ENCODE results near the gene ACSL3.

ACSL3 gene

DNA sequence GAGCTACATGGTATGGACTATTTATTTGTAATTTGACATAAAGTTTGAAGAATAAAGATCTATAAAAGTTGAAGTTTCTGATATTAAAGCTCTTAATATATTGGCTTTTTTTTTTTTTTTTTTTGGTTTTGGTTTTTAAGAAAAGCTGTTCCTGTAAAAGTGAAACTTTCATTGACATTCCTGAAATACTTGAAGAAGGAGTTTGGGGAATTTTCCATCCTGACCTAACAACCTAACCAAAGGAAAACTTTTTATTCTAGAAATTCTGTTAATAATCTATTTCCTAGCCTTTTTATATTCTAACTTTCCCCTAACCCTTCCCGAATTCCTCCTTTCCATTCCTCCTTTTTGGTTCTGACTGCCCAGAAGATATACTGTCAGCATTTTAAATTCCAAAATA is 83.7 kb downstream of the ACSL3 start:
- no peak for DNase-seq

- DNase-seq = no peak
These were observed 84.3 kb downstream of the ACSL3 start for GRCh38 chr2:222944971-222945740.

DNA sequence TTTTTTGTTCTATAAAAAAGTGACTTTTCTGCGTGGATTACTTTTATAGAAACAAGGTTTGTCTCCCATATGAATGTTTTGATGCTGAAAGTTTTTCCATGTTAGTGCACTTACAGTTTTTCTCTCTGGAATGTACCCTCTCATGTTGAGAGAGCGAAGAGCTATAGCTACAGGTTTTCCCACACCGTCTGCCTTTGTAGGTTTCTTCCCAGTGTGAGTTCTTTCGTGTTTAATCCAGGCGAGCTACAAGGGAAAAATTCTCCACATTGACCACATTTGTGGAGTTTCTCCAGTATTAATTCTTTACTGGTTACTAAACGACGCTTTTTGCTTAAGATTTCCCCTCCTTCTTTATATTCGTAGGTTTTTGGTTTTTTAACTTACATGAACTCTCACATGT is 85.1 kb downstream of the ACSL3 start:
- no peak for DNase-seq

DNA sequence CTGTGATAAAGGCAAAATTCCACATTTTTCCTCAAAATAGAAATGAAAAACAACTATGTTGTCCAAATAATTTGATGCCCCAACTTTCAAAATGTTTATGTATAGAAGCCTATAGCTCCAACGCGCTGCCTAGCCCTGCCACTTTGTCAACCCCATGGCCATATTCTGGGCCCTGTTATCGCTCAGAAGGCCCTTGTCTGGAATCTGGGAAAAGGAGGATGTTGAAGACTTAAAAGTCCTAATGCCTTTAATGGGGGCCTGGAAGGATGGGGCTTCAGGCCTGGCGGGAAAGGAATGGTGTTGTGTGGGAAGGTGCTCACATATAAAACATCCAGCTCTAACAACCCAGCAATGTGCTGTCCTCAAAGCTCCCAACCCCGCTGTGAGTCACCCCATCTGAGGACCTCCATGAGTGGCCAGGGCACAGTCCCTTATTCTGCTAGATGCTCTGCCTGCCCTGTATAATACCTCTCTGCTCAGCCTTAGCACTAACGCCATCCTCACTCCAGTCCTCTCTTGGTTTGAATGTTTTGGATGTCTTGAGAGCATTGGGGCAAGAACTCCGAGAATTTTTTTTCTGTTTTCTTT is 86.0 kb downstream of the ACSL3 start:
- no peak for DNase-seq

GRCh38 chr2:222949073-222949472 is 88.2 kb downstream of the ACSL3 start:
- DNase-seq = no peak

DNA sequence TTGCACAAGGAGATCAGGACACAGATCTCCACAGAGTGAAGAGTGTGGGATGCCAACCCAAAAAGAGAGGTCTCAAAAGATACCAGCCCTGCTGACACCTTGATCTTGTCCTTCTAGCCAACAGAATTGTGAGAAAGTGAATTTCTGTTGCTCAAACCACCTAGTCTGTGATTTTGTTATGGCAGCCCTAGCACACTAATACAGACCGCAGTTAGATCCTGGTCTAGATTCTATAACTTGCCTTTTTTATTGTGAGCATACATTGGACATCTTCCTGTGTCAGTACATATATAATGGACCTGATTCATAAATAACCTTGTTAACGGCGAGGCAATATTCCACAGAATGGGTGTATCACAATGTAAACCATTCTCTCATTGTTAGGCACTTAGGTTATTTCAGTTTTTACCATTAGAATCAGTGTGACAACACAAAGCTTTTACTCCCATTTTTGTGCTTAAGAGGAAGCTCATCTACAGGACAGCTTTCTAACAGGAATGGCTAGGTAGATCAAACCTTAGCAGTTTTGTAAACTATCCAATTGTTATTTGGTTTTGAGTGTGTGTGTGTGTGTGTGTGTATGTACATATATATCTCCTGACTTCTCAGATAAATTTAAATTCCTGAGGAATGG is 89.0 kb downstream of the ACSL3 start:
- DNase-seq = no peak

DNA sequence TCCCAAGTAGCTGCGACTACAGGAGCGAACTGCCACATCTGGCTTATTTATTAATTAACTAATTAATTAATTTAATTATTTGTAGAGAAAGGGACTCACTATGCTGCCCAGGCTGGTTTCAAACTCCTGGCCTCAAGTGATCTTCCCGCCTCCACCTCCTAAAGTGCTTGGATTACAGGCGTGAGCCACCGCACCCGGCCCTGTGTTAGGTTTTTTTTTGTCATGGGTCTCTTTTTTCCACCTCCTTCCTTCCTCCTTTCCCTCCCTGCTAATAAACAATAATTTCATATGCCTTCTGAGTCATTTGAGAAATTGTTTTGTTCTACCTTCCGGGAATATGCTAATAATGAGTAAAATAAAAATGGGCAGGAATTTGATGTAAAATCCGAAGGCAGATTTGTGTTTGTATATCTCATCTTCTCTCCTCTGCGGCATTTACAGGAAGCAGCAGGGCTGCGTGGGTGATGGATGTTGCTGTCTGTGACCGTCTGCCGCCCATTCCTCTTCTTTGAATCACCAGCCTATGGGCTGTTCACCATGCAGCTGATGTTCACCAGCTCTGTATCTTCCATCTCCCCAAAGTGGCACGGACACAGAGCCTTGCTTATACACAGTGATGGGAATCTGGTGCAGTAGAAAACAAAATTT is 89.9 kb downstream of the ACSL3 start:
- DNase-seq = peak; percentile 49 to 85

DNA sequence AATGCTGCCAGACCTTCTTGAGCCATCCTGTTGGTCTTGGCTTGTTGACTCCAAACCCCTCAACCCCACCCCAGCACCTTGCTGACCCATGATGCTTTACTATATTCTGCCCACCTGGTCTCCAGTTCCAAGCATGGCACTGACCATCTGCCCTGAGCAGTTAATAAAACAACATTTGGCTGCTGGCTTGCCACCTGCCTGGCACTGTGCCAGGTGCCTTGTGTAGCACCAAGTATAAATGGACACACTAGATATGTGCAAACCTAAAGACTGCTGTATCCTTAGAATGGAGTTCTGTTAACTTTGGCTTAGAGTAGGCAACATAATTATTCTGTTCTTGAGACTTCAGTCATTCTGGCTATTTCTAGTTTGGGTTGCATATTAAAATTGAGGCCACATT is 91.4 kb downstream of the ACSL3 start:
- no peak for DNase-seq

- DNase-seq = peak; percentile 63 to 65
These were observed 94.2 kb downstream of the ACSL3 start for GRCh38 chr2:222955008-222955407.

- DNase-seq = no peak
These were observed 98.5 kb downstream of the ACSL3 start for GRCh38 chr2:222959358-222959757.

DNA sequence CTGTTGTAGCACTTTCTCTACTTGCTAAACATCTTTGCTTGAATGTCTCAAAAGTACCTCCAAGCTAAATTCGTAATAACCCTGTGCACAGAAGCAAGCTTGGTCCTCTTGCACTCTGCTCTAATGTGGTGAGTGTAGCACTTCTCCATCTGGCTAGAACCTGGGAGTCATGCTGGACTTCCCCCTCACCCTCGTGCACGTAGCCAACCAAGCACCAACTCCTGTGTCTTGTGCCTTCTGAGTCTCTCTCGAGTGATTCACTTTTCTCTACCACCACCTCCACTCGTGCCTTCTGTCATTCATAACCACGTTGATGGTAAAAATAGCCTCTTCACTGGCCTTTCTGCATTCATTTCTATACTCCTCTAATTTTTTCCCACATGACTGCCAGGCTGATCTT is 99.3 kb downstream of the ACSL3 start:
- peak; percentile 71 to 93 for DNase-seq

DNA sequence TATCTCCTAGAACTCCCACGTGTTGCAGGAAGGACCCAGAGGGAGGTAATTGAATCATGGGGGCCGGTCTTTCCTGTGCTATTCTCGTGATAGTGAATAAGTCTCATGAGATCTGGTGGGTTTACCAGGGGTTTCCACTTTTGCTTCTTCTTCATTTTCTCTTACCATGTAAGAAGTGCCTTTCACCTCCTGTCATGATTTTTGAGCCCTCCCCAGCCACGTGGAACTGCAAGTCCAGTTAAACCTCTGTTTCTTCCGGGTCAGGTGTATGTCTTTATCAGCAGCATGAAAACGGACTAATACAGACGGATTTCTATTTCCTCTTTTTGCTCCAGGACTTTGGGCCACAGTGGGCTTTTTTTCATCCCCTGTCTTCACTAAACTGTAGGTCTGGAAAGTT is 102.8 kb downstream of the ACSL3 start:
- DNase-seq = peak in 1 of 2 donors; percentile 58

DNA sequence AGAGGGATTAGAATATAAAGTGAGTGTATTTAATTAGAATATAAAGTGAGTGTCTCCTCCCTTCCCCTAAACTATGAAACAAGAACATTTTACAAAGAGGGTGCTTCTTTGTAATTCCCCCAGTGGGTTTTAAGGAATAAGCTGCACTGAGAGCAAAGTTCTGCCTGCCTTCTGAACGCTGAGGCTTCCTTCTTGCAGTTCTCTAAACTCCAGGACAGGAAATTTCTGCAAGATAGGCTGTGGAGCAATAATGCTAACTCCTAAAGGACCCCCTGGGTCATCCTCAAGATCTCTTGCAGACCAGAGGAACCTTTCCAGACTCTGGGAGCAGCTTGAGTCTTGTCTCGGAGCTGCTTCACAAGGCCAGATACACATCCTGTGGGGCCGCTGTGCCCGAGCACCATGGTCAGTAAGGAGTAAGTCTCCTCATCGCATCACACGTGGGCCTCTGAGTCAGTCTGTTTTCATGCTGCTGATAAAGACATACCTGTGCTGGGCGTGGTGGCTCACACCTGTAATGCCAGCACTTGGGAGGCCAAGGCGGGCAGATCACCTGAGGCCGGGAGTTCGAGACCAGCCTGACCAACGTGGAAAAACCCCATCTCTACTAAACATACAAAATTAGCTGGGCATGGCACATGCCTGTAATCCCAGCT is 103.7 kb downstream of the ACSL3 start:
- DNase-seq = peak in 1 of 2 donors; percentile 81

DNA sequence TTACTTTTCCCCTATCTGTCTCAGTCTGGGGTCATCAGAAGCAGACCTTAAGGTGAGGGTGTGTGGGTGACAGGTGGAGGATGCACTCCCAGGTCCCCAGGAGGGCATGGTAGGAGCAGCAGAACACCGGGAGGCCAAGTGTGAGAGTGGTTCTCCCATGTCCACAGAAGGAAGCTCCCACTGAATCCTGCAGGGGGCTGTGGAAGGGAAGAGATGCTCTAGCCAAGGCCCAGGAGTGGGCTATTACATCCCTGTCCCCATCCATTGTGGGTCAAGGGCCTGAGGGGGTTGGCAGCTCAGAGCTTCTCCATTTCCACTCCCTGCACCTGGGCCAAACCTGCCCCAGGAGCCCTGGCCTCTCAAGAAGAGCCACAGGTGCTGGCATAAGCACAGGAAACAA is 104.7 kb downstream of the ACSL3 start:
- no peak for DNase-seq

- DNase-seq = no peak
These were observed 107.8 kb downstream of the ACSL3 start for GRCh38 chr2:222968550-222969155.

- no peak for DNase-seq
These were observed 108.7 kb downstream of the ACSL3 start for GRCh38 chr2:222969491-222969890.

DNA sequence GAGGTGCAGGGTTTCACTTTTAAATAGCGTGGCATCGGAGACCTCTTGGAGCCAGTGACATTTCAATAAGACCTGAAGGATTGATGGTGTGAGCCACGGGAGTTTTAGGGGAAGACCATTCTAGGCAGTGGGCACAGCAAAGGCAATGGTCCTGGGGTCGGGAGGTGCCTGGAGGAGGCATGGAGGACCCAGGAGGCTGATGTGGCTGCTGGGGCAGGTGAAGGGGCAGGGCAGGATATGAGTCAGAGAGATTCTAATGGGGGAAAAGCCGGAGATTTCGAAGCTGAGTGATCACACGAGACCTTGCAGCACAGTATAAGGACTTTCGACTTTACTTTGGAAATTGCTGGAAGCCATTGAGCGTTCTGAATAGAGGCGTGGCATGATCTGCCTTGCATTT is 111.6 kb downstream of the ACSL3 start:
- no peak for DNase-seq

GRCh38 chr2:222973237-222973636 is 112.4 kb downstream of the ACSL3 start:
- DNase-seq = no peak

DNA sequence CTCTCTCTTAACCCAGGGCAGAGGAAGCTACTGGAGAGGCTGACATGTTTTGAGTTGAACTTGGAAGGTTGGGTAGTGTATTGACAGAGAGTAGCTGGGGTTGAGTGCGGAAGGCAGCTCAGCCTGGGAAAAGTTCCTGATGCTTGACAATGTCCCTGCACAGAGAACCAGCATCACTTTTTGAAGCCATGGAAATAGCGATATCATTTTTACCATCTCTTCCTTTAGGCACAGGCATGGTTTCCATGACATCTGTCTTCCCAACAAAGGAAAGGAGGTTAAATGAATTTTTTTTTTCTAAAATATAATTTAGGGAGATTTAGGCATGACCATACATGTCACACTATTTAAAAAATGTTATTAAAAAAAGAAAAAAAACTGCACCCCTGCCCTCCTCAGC is 112.9 kb downstream of the ACSL3 start:
- no peak for DNase-seq

DNA sequence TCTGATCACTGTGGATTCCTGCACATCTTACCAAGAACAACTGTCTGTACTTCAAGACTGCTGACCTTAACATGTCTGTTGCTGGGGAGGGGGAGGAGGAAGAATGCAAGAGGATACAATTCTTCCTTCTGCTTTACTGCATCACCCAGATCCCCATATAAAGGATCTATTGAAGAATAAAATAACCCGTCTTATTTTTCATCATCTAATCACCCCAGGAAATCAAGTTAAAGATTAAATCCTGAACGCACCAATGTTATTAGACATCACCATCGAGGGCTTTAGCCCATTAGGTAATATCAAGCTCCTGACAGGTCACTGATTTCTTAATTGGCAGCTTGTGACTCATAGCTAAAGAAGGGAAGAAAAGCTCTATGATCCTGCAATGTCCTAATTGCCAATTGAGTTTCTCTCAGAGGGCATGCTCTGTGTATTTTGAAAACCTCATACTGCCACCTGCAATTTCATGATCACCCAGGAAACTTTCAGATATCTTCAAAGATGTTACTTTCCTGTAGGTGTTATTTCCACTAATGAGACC is 115.8 kb downstream of the ACSL3 start:
- peak; percentile 22 to 25 for DNase-seq

- no peak for DNase-seq
These were observed 116.3 kb downstream of the ACSL3 start for GRCh38 chr2:222977121-222977520.

DNA sequence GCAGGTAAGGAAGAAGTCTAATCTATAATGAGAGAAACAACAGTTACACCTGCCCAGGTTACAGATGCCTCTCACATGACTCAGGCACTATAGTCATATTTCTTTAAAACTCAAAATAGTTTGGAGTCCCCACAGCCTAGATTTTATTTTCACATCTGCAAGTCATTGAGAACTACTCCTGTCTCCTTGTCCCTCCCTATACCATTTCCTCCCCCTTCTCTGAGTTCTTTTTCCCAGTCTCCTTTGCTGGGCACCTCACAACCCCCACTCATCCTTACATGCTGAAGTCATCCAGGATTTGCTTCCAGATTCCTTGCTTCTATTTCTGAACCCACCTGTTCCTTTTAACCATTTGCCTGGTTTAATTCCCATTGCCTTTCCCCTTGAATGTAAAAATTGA is 118.0 kb downstream of the ACSL3 start:
- DNase-seq = no peak
